Neural crest cell (in vitro differentiated cells): Measurements from ENCODE around the gene SCYGR8. TPM values are rescaled to one million over a fixed set of nuclear protein-coding genes. Genes with fewer than 3 reads are reported as not detected.

ENCODE experiments used
- DNase-seq: peaks from one replicate; pipeline ENCODE4 v3.0.0; 2021; ENCODE audit warnings: low read depth, mixed read lengths, low spot score
- H3K27ac Mint-ChIP-seq: one replicate; pipeline ENCODE4 v1.8.0; 2021; ENCODE audit warnings: mild to moderate bottlenecking, mixed read lengths; ENCODE audit not compliant: unreplicated experiment
- H3K27me3 Mint-ChIP-seq: 2 replicates; pipeline ENCODE4 v1.8.0; 2021; ENCODE audit warnings: low read depth, mild to moderate bottlenecking, mixed read lengths
- H3K36me3 Mint-ChIP-seq: 2 replicates; pipeline ENCODE4 v1.8.0; 2021; ENCODE audit warnings: low read depth, mild to moderate bottlenecking, mixed read lengths
- H3K4me1 Mint-ChIP-seq: 2 replicates; pipeline ENCODE4 v1.8.0; 2021; ENCODE audit warnings: mixed read lengths
- H3K4me3 Mint-ChIP-seq: one replicate; pipeline ENCODE4 v1.8.0; 2021; ENCODE audit warnings: mild to moderate bottlenecking, mixed read lengths
- H3K9me3 Mint-ChIP-seq: 2 replicates; pipeline ENCODE4 v1.8.0; 2021; ENCODE audit warnings: mixed read lengths
- long read RNA-seq: library from polyadenylated mRNA; unstranded; transcript quantifications from one replicate; pipeline ENCODE4 v2.0.0, GENCODE V29; 2020
- total RNA-seq: library from RNA; stranded (reverse); gene quantifications from 2 replicates; pipeline ENCODE4 v1.2.1, GENCODE V29; 2021
- TF ChIP-seq, protein P1 (sequence below): fragments of 200-600 bp; sonication (generic); conservative IDR thresholded peaks from 2 replicates; pipeline ENCODE4 v1.5.0; 2021; ENCODE audit warnings: antibody characterized with exemption, mild to moderate bottlenecking

SCYGR8 gene, protein sequence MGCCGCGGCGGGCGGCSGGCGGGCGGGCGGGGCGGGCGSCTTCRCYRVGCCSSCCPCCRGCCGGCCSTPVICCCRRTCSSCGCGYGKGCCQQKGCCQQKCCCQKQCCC
- not detected in 2 replicates for total RNA-seq
- long read RNA-seq, result 0 reads

DNA sequence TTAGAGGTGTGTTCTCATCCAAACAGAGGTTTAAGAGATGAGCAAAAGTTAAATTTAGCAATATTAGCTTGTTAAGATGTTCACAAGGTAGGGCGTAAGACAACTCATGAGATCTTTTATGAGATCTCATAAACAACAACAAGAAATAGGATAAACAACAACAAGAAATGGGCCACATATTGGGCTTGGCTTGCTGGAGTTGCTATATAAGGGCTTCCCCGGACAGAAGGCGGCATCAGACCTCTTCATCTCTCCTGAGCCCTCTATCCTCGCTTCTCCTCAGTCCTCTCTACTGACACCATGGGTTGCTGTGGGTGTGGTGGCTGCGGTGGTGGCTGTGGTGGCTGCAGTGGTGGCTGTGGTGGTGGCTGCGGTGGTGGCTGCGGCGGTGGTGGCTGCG is at the start of gene SCYGR8:
Gene SCYGR8 (plus strand): TSS at position 301 of the 400 bp plus-strand sequence. CDS start 0 bp downstream, at position 301.
- H3K4me1 Mint-ChIP-seq, result peaks cover 3% of the 10 kb centered on the region
- no peak for DNase-seq
- H3K27me3 Mint-ChIP-seq, result no peaks in the 10 kb centered on the region
- H3K9me3 Mint-ChIP-seq, result no peaks in the 10 kb centered on the region
- H3K4me3 Mint-ChIP-seq, result no peak within 1 kb of the TSS
- H3K36me3 Mint-ChIP-seq, result no peaks in the 10 kb centered on the region
- no peak within 1 kb of the TSS for H3K27ac Mint-ChIP-seq
- TF ChIP-seq, protein P1, sequence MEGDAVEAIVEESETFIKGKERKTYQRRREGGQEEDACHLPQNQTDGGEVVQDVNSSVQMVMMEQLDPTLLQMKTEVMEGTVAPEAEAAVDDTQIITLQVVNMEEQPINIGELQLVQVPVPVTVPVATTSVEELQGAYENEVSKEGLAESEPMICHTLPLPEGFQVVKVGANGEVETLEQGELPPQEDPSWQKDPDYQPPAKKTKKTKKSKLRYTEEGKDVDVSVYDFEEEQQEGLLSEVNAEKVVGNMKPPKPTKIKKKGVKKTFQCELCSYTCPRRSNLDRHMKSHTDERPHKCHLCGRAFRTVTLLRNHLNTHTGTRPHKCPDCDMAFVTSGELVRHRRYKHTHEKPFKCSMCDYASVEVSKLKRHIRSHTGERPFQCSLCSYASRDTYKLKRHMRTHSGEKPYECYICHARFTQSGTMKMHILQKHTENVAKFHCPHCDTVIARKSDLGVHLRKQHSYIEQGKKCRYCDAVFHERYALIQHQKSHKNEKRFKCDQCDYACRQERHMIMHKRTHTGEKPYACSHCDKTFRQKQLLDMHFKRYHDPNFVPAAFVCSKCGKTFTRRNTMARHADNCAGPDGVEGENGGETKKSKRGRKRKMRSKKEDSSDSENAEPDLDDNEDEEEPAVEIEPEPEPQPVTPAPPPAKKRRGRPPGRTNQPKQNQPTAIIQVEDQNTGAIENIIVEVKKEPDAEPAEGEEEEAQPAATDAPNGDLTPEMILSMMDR, result no peak

DNA sequence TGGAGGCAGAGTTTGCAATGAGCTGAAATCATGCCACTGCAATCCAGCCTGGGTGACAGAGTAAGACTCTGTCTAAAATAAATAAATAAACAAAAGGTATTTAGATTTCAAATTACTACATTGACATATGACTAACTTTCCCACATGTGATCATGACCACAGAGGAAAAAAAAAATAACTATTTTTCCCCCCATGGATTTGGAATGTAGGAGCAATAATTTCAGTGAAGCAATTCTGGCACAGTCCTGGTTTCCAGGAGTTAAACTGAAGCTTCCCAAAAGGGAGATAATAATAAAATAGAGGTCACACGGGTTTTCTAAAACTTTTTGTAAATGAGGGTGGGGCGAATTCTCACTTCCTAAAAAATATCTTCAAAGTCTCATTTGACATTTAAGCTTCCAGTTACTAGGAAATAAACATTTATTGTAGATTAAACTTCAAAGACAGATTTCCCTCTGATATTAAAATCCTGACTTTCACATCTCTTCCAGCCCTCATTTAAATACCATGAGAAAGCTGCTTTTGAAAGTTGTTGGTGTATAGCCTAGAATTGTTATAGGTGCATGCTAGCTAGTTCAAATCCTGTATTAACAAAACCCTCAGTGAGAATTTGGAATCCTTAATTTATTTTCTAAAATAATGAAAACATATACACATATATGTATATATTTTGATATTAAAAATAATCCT is 48.6 kb upstream of the SCYGR8 start:
- Mint-ChIP-seq H3K27ac (no peak overlapping the region), H3K9me3 (no peaks in the 10 kb centered on the region), H3K27me3 (peaks cover 12% of the 10 kb centered on the region), H3K36me3 (no peaks in the 10 kb centered on the region), H3K4me3 (no peak overlapping the region), H3K4me1 (no peaks in the 10 kb centered on the region)
- TF ChIP-seq, protein P1, result no peak
- no peak for DNase-seq

DNA sequence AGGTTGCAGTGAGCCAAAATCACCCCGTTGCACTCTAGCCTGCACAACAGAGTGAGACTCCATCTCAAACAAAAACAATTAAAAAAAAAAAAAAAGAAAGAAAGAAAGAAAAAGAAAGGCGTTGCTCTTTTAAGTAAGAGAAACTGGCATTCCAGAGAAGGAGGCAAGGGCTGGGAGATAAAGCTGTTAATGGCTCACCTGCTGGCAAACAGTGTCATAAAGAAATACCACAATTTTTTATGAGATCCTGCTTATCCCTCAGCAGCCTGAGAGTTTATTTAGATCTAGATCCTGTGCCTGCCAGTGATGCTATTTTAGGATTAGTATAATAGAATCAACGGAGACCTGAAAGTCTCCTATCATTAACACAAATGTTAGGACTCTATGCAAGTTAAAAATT is 44.1 kb upstream of the SCYGR8 start:
- DNase-seq, result no peak
- H3K27ac Mint-ChIP-seq, result no peak overlapping the region
- no peak overlapping the region for H3K4me3 Mint-ChIP-seq
- H3K4me1 Mint-ChIP-seq, result no peaks in the 10 kb centered on the region
- H3K9me3 Mint-ChIP-seq, result no peaks in the 10 kb centered on the region
- H3K36me3 Mint-ChIP-seq, result no peaks in the 10 kb centered on the region
- peaks cover 2% of the 10 kb centered on the region for H3K27me3 Mint-ChIP-seq
- TF ChIP-seq, protein P1, result no peak

DNA sequence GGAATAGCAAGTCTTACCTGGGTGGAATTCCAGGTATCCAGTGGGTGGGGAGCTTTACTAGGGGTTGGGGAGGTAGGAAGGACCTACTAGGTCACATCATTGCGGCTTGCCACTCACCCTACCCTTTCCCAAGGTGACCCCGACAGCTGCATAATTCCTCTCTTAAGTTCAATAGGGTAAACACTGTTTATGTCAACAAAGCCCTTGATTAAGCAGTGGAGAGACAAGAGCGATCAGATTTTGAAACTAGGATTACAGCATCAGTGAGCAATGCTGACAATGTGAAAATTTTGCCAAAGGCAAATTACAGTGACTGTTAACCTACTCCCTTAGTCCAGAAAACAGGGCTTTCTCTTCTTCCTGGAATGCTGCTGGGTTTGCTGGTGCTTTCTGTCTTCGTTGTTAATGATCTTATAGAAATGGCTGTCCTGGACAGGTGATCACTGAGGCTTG is 42.4 kb upstream of the SCYGR8 start:
- Mint-ChIP-seq H3K4me3 (no peak overlapping the region), H3K9me3 (no peaks in the 10 kb centered on the region), H3K36me3 (no peaks in the 10 kb centered on the region), H3K4me1 (no peaks in the 10 kb centered on the region), H3K27me3 (peaks cover 2% of the 10 kb centered on the region), H3K27ac (no peak overlapping the region)
- DNase-seq, result no peak
- TF ChIP-seq, protein P1, result no peak

DNA sequence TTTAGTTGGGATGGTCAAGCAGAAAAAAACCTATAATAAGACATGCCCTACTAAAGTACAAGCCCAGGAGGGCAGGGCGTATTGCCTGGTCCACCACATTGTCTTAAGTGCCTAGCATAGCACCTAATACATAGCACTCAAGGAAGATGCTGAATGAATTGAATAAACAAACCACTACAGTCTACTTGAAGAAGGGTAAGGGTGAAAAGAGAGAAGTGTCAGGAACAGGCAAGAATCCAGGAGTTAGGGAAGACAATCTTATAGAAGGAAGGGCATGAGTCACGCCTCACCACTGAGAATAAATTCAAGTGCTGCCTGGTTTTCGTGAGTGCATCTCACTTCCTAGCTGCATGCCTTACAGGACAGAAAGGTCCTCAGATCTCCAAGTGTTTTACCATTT is 41.7 kb upstream of the SCYGR8 start:
- H3K4me3 Mint-ChIP-seq, result no peak overlapping the region
- H3K27me3 Mint-ChIP-seq, result peaks cover 2% of the 10 kb centered on the region
- no peak for DNase-seq
- H3K9me3 Mint-ChIP-seq, result no peaks in the 10 kb centered on the region
- no peaks in the 10 kb centered on the region for H3K4me1 Mint-ChIP-seq
- H3K27ac Mint-ChIP-seq, result no peak overlapping the region
- TF ChIP-seq, protein P1, result no peak
- no peaks in the 10 kb centered on the region for H3K36me3 Mint-ChIP-seq
